Neural cell (in vitro differentiated cells): ENCODE results near the gene LACRT. TPM values are rescaled to one million over a fixed set of nuclear protein-coding genes. Genes with fewer than 3 reads are reported as not detected.

Experiments
- H2AFZ ChIP-seq: fragments of 200-600, 300-800 bp; sonication (generic), shearing (Covaris generic); 2 replicates; pipeline ENCODE4 v1.6.0; 2014; ENCODE audit warnings: low read depth, mild to moderate bottlenecking, antibody characterized with exemption, low read length, moderate library complexity
- H3F3A ChIP-seq: fragments of 200-600 bp; shearing (Covaris generic); 2 replicates; pipeline ENCODE4 v1.6.1; 2016; ENCODE audit warnings: mild to moderate bottlenecking, moderate library complexity, mixed read lengths, antibody characterized with exemption, low read length; ENCODE audit not compliant: insufficient read depth, poor library complexity, severe bottlenecking
- H3K27ac ChIP-seq: fragments of 200-600, 300-800 bp; sonication (generic), shearing (Covaris generic); 2 replicates; pipeline ENCODE4 v1.5.1; 2014; ENCODE audit warnings: mild to moderate bottlenecking, low read length, moderate library complexity
- H3K27me3 ChIP-seq: fragments of 300-800, 200-600 bp; sonication (generic), shearing (Covaris generic); 2 replicates; pipeline ENCODE4 v1.6.0; 2014; ENCODE audit warnings: mild to moderate bottlenecking, low read depth, low read length, moderate library complexity; ENCODE audit not compliant: insufficient read depth
- H3K36me3 ChIP-seq: fragments of 300-800, 200-600 bp; sonication (generic), shearing (Covaris generic); 2 replicates; pipeline ENCODE4 v1.5.1; 2014; ENCODE audit warnings: mild to moderate bottlenecking, antibody characterized with exemption, low read length, moderate library complexity; ENCODE audit not compliant: insufficient read depth
- H3K4me2 ChIP-seq: fragments of 300-800, 200-600 bp; sonication (generic), shearing (Covaris generic); 2 replicates; pipeline ENCODE4 v1.6.0; 2014; ENCODE audit warnings: mild to moderate bottlenecking, low read length
- H3K4me3 ChIP-seq: fragments of 300-800, 200-600 bp; sonication (generic), shearing (Covaris generic); 2 replicates; pipeline ENCODE4 v1.5.1; 2014; ENCODE audit warnings: mild to moderate bottlenecking, low read length, moderate library complexity
- H3K79me2 ChIP-seq: fragments of 200-600 bp; shearing (Covaris generic); replicated peaks from 2 replicates; pipeline ENCODE4 v1.6.0; 2014; ENCODE audit warnings: mild to moderate bottlenecking, low read length, moderate library complexity; ENCODE audit not compliant: insufficient read depth
- H3K9ac ChIP-seq: fragments of 300-800, 200-600 bp; sonication (generic), shearing (Covaris generic); 2 replicates; pipeline ENCODE4 v1.6.1; 2016; ENCODE audit warnings: mild to moderate bottlenecking, low read length, mixed read lengths
- H3K9me2 ChIP-seq: fragments of 200-600 bp; shearing (Covaris generic); 2 replicates; pipeline ENCODE4 v1.6.1; 2016; ENCODE audit warnings: mild to moderate bottlenecking, low read length, mixed read lengths; ENCODE audit not compliant: insufficient read depth
- H3K9me3 ChIP-seq: fragments of 200-600, 300-800 bp; sonication (generic), shearing (Covaris generic); 2 replicates; pipeline ENCODE4 v1.6.1; 2016; ENCODE audit warnings: mild to moderate bottlenecking, mixed run types, low read length, moderate library complexity, mixed read lengths
- H4K20me1 ChIP-seq: fragments of 200-600 bp; shearing (Covaris generic); 2 replicates; pipeline ENCODE4 v1.6.1; 2016; ENCODE audit warnings: mild to moderate bottlenecking, mixed run types; ENCODE audit not compliant: insufficient read depth
- CTCF ChIP-seq: fragments of 450-650 bp; IDR thresholded peaks from 2 replicates; pipeline ENCODE4 v1.5.1; 2014; ENCODE audit warnings: antibody characterized with exemption, mild to moderate bottlenecking, moderate library complexity; ENCODE audit not compliant: poor library complexity, severe bottlenecking
- EP300 ChIP-seq: fragments of 450-650 bp; conservative IDR thresholded peaks from 2 replicates; pipeline ENCODE4 v1.6.1; 2014; ENCODE audit warnings: antibody characterized with exemption, mild to moderate bottlenecking, moderate library complexity; ENCODE audit not compliant: poor library complexity, severe bottlenecking
- EZH2 ChIP-seq: fragments of 200-600, 300-800 bp; shearing (Covaris generic), sonication (generic); IDR thresholded peaks from 2 replicates; pipeline ENCODE4 v1.6.1; 2014; ENCODE audit warnings: antibody characterized with exemption, low read length, borderline replicate concordance, mild to moderate bottlenecking; ENCODE audit not compliant: insufficient read depth, poor library complexity, severe bottlenecking
- MXI1 ChIP-seq: fragments of 450-650 bp; conservative IDR thresholded peaks from 2 replicates; pipeline ENCODE4 v1.6.1; 2014; ENCODE audit warnings: antibody characterized with exemption, mild to moderate bottlenecking; ENCODE audit not compliant: poor library complexity, severe bottlenecking
- POLR2AphosphoS5 ChIP-seq: IDR thresholded peaks from 2 replicates; pipeline ENCODE4 v1.6.1; 2012
- RAD21 ChIP-seq: fragments of 450-650 bp; conservative IDR thresholded peaks from 2 replicates; pipeline ENCODE4 v1.6.1; 2014; ENCODE audit warnings: antibody characterized with exemption, mild to moderate bottlenecking, moderate library complexity
- REST ChIP-seq: IDR thresholded peaks from 2 replicates; pipeline ENCODE4 v1.6.1; 2012; ENCODE audit warnings: borderline replicate concordance
- SMC3 ChIP-seq: fragments of 450-650 bp; conservative IDR thresholded peaks from 2 replicates; pipeline ENCODE4 v1.6.1; 2014; ENCODE audit warnings: antibody characterized with exemption, mild to moderate bottlenecking, moderate library complexity; ENCODE audit not compliant: poor library complexity
- TAF1 ChIP-seq: IDR thresholded peaks from 2 replicates; pipeline ENCODE4 v1.6.1; 2012; ENCODE audit warnings: low read depth
- polyA plus RNA-seq: library from polyadenylated mRNA; depleted of rRNA; stranded (reverse); fragments of >200 nt; gene quantifications from 2 replicates; pipeline ENCODE4 v1.2.3, GENCODE V29; 2014

The LACRT gene
- polyA plus RNA-seq, 1 donor from 2014 or later: not detected

DNA sequence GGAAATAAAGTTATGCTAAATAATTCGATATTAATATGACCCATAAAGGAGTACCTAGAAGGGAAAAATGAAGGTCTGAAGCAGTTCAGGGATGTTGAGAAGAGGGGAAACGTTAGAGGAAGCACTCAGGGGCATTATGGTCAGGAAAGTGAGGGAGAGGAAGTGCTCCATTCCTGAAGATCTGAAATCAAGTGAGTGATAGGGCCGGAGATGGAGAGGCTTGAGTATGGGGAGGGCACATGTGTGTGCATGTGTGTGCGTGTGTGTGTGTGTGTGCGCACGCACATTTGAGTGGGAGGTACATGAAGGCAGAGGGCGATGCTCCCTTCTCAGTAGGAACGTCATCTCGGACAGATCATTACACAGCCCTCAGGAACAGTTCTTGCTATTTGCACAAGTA lies 18.3 kb upstream of the LACRT start:
- no peak overlapping the region for H2AFZ ChIP-seq
- no peaks in the 10 kb centered on the region for H3F3A ChIP-seq
- no peaks in the 10 kb centered on the region for H3K27me3 ChIP-seq
- no peaks in the 10 kb centered on the region for H4K20me1 ChIP-seq
- H3K9me2 ChIP-seq: no peaks in the 10 kb centered on the region
- H3K4me2 ChIP-seq: no peak overlapping the region
- TF ChIP-seq EP300: no peak
- no peak for TF ChIP-seq POLR2AphosphoS5
- TF ChIP-seq TAF1: no peak
- no peak for TF ChIP-seq RAD21
- TF ChIP-seq CTCF: no peak
- no peak for TF ChIP-seq REST
- TF ChIP-seq SMC3: no peak
- no peak for TF ChIP-seq EZH2
- no peak for TF ChIP-seq MXI1
- no peaks in the 10 kb centered on the region for H3K36me3 ChIP-seq
- no peak overlapping the region for H3K27ac ChIP-seq
- H3K9me3 ChIP-seq: no peaks in the 10 kb centered on the region
- H3K4me3 ChIP-seq: no peak overlapping the region
- no peaks in the 10 kb centered on the region for H3K79me2 ChIP-seq
- H3K9ac ChIP-seq: no peak overlapping the region

DNA sequence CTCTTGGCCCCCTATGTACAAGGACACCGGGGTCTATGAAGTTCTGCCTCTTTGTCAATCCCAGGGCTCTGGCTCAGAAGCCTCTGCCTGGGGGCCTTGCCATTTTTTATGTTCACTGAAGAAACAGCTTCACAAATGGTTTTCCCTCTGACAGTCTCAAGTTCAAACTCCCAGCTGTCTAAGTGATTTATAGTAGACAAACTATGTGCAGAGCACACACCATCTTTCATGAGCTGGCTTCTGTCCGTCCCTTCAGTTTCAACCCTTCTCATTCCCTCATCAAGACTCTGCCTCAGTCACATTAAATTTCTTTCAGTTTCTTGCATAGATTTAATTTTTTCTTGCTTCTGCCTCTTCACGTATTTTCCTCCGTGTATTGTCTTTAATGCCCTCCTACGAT lies 16.2 kb upstream of the LACRT start:
- Histone ChIP-seq H4K20me1 (no peaks in the 10 kb centered on the region), H3K36me3 (no peaks in the 10 kb centered on the region), H2AFZ (no peak overlapping the region), H3K79me2 (no peaks in the 10 kb centered on the region), H3K4me2 (no peak overlapping the region), H3K27ac (no peak overlapping the region), H3K9me3 (no peaks in the 10 kb centered on the region), H3K4me3 (no peak overlapping the region), H3F3A (no peaks in the 10 kb centered on the region), H3K27me3 (no peaks in the 10 kb centered on the region), H3K9ac (no peak overlapping the region), H3K9me2 (no peaks in the 10 kb centered on the region)
- TF ChIP-seq EP300: no peak
- TF ChIP-seq MXI1: no peak
- TF ChIP-seq RAD21: no peak
- TF ChIP-seq TAF1: no peak
- TF ChIP-seq POLR2AphosphoS5: no peak
- no peak for TF ChIP-seq SMC3

DNA sequence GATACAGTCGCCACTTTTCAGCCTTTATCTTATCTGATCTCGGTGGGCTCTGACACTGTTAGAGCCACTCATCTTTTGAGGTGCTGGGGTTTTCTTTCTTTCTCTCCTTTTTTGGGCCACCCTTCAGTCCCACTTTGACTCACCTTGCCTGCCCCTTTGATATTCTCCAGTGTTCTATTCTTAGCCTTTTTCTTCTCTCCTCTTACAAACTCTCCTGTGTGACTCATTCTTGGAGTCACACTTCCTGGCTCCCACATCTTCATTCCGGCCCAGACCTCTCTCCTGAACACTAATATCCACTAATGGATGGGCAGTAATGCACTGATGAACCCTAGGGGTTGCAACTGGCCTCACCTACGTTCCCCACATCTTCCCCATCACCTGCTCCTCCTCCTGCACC lies 15.7 kb upstream of the LACRT start:
- TF ChIP-seq CTCF (no peak), POLR2AphosphoS5 (no peak), TAF1 (no peak), RAD21 (no peak), REST (no peak), MXI1 (no peak), EZH2 (no peak), EP300 (no peak)
- Histone ChIP-seq H3K79me2 (no peaks in the 10 kb centered on the region), H2AFZ (no peak overlapping the region), H3K9me2 (no peaks in the 10 kb centered on the region), H3K36me3 (no peaks in the 10 kb centered on the region), H4K20me1 (no peaks in the 10 kb centered on the region), H3K4me3 (no peak overlapping the region), H3K9me3 (no peaks in the 10 kb centered on the region), H3K27ac (no peak overlapping the region), H3K4me2 (no peak overlapping the region), H3K9ac (no peak overlapping the region), H3K27me3 (no peaks in the 10 kb centered on the region), H3F3A (no peaks in the 10 kb centered on the region)
